ENCODE results near the gene ZNF836.

The ZNF836 gene

DNA sequence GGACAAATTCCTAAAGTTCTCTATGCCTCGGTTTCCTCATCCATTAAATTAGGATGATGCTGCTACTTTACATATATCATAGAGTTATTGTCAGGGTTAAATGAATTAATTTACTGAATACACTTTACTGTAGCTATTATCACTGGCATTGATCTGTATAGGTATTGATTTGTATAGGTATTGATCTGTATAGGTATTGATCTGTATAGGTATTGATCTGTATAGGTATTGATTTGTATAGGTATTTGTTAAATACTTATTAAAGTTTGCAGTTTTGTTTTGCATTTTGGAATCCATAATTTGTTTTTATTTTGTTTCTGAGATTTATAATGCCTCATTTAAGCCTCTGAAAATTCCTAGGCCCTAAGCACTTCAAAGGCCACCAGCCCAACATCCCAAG lies 16.0 kb upstream of the ZNF836 start:
- TF ChIP-seq, protein P1, sequence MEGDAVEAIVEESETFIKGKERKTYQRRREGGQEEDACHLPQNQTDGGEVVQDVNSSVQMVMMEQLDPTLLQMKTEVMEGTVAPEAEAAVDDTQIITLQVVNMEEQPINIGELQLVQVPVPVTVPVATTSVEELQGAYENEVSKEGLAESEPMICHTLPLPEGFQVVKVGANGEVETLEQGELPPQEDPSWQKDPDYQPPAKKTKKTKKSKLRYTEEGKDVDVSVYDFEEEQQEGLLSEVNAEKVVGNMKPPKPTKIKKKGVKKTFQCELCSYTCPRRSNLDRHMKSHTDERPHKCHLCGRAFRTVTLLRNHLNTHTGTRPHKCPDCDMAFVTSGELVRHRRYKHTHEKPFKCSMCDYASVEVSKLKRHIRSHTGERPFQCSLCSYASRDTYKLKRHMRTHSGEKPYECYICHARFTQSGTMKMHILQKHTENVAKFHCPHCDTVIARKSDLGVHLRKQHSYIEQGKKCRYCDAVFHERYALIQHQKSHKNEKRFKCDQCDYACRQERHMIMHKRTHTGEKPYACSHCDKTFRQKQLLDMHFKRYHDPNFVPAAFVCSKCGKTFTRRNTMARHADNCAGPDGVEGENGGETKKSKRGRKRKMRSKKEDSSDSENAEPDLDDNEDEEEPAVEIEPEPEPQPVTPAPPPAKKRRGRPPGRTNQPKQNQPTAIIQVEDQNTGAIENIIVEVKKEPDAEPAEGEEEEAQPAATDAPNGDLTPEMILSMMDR (IDR thresholded peaks at IDR 0.05; ENCODE audit: extremely low read depth, missing control alignments) = no peak
- DNase-seq (ENCODE audit: low spot score) = no peak

DNA sequence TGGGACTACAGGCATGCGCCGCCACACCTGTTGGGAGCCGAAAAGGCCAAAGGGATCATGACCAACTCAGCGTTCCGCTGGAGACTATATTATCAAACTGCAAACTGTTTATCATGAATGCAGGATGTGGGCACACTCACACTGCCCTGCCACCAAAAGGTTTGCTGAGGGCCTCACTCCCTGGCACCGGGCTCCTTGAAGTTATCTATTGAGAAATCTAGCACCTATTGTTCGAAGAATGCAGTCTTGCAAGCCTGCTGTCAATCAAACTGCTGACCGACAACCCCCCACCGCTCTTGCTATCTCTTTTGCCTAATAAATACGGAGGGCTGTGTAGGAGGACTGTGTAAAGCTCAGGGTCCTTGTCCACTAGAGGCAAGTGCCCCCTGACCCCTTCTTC lies 5.2 kb upstream of the ZNF836 start:
- no peak for DNase-seq (ENCODE audit: low spot score)
- TF ChIP-seq, protein P1 (IDR thresholded peaks at IDR 0.05; ENCODE audit: extremely low read depth, missing control alignments) = no peak

DNA sequence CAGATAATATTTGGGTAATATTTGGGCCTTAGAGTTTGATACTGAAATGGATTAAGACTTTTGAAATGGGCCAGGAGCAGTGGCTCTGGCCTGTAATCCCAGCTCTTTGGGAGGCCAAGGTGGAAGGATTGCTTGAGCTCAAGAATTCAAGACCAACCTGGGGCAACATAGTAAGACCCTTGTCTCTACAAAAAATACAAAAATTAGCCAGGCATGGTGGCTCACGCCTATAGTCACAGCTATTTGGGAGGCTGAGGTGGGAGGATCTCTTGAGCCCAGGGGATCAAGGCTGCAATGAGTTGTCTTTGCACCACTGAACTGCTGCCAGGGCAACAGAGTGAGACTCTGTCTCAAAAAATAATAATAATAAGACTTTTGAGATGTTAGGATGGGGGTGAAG lies 926 bp upstream of the ZNF836 start:
- no peak for DNase-seq (ENCODE audit: low spot score)
- TF ChIP-seq, protein P1 (IDR thresholded peaks at IDR 0.05; ENCODE audit: extremely low read depth, missing control alignments) = no peak

DNA sequence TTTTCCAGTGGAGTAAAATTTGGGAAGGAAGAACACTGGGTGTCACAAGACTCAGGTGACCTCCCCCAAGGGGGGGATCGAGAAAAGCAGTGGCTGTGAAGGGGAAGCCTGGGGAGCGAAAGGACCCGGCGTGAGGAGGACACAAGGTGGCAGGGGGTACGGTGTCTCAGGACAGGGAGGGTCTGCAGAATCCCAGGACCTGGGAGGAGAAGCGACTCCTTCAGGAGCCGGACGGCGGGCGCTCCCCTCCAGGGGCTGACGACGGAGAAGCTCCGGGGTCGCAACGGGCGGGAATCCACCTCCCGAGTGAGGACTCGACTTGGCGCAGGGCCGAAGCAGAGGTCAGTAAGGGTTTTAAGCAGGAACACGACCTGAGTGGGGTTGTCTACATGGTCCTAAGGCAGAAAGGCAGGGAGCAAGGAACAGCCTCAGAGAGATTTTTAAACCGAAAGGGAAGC lies 529 bp downstream of the ZNF836 start:
- DNase-seq (ENCODE audit: low spot score) = no peak
- TF ChIP-seq, protein P1 (IDR thresholded peaks at IDR 0.05; ENCODE audit: extremely low read depth, missing control alignments) = no peak

DNA sequence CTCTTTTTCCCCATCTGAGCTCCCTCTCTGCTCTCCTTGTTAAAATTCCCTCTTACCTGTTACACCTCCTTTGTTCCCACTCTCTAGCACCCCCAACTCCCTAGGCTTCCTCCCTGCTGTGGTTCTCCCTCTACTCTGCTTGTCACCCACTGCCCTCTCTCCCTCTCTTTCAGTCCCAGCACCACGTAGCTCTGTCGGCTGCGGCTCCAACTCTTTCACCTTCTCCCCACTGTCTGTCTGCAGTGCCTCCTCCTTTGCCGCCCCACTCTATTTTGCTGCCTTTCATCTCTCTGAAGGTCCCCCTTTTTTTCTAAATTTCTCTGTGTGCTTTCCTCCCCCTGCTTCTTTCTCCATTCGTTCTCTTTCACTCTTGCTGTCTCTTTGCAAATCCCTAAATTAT lies 1.1 kb downstream of the ZNF836 start:
- DNase-seq (ENCODE audit: low spot score) = no peak
- TF ChIP-seq, protein P1 (IDR thresholded peaks at IDR 0.05; ENCODE audit: extremely low read depth, missing control alignments) = no peak

DNA sequence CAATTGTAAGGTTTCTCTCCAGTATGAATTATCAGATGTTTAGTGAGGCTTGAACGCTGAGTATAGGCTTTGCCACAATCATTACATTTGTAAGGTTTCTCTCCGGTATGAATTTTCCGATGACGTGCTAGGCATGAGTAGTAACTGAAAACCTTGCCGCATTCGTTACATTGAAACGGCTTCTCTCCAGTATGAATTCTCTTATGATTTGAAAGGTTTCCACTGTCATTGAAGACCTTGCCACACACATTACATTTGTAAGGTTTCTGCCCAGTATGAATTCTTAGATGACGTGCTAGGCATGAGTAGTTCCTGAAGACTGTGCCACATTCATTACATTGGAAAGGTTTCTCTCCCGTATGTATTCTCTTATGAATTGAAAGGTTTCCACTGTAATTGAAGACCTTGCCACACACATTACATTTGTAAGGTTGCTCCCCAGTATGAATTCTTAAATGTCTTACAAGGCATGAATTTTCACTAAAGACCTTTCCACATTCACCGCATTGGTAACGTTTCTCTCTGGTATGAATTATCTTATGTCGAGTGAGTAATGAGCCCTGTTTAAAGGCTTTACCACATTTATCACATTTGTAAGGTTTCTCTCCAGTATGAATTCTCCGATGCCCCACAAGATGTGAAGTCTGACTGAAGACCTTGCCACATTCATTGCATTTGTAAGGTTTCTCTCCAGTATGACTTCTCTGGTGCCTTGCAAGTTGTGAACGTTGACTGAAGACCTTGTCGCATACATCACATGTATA lies 15.6 kb downstream of the ZNF836 start:
- TF ChIP-seq, protein P1 (IDR thresholded peaks at IDR 0.05; ENCODE audit: extremely low read depth, missing control alignments) = no peak
- no peak for DNase-seq (ENCODE audit: low spot score)

DNA sequence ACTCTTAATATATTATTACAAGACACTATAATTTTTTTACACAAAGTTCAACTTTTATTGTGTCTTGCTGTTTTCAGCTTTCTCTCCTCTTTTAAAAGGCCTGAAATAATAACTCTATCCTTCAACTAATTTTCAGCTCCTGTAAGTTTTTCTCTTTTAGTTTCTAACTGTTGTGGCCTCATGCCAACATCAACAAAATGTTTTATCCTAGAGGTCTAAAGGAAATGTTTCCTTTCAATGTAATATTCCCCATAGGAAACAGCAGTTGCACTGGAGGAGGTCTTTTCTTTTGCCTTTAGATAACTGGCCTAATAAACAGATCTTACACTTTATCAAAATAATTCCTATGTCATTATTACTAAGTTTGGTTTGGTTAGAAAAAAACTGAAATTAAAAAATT lies 23.2 kb downstream of the ZNF836 start:
- TF ChIP-seq, protein P1 (IDR thresholded peaks at IDR 0.05; ENCODE audit: extremely low read depth, missing control alignments) = no peak
- no peak for DNase-seq (ENCODE audit: low spot score)
